Osteocyte (in vitro differentiated cells): ENCODE data around the gene CTRB2. TPM values are rescaled to one million over a fixed set of nuclear protein-coding genes. Genes with fewer than 3 reads are reported as not detected.

Experiments used
- DNase-seq: peaks from one replicate; pipeline ENCODE4 v3.0.0; 2021; ENCODE audit warnings: mixed read lengths; ENCODE audit not compliant: unreplicated experiment; ENCODE audit errors: extremely low spot score
- H3K27ac Mint-ChIP-seq: one replicate; pipeline ENCODE4 v1.8.0; 2021; ENCODE audit warnings: mild to moderate bottlenecking, mixed read lengths; ENCODE audit not compliant: unreplicated experiment
- H3K27me3 Mint-ChIP-seq: one replicate; pipeline ENCODE4 v1.8.0; 2021; ENCODE audit warnings: mixed read lengths; ENCODE audit not compliant: unreplicated experiment
- H3K36me3 Mint-ChIP-seq: one replicate; pipeline ENCODE4 v1.8.0; 2021; ENCODE audit warnings: mixed read lengths; ENCODE audit not compliant: unreplicated experiment
- H3K4me1 Mint-ChIP-seq: one replicate; pipeline ENCODE4 v1.8.0; 2021; ENCODE audit warnings: mixed read lengths; ENCODE audit not compliant: unreplicated experiment
- H3K4me3 Mint-ChIP-seq: one replicate; pipeline ENCODE4 v1.8.0; 2021; ENCODE audit warnings: mild to moderate bottlenecking, moderate library complexity, mixed read lengths; ENCODE audit not compliant: unreplicated experiment
- H3K9me3 Mint-ChIP-seq: one replicate; pipeline ENCODE4 v1.8.0; 2021; ENCODE audit warnings: mixed read lengths; ENCODE audit not compliant: unreplicated experiment
- total RNA-seq: library from RNA; stranded (reverse); gene quantifications from 2 replicates; pipeline ENCODE4 v1.2.1, GENCODE V29; 2021
- TF ChIP-seq, protein P1 (sequence below): fragments of 200-600 bp; sonication (generic); IDR thresholded peaks from 2 replicates; pipeline ENCODE4 v1.5.0; 2021; ENCODE audit warnings: antibody characterized with exemption, mild to moderate bottlenecking, moderate library complexity

CTRB2 gene
- total RNA-seq, 1 donor from 2014 or later, result not detected

DNA sequence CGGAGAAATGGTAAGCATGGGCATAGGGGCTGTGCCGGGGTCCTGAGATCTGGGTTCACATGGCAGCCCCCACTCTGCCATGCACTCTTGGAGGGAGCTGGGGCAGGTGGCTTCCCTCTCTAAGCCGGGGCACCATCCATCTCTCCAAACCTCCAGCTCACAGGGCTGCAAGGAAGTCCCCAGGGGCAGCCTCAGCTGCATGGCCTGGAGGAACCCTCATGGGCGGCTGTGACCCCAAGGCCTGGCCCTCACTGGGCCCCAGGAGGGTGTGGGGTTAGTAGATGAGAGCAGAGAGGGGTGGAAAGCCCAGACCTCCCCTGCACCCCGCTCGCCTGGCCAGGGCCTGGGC is 2.6 kb downstream of the CTRB2 start:
- no peaks in the 10 kb centered on the region for H3K4me1 Mint-ChIP-seq
- no peaks in the 10 kb centered on the region for H3K36me3 Mint-ChIP-seq
- no peaks in the 10 kb centered on the region for H3K9me3 Mint-ChIP-seq
- no peak overlapping the region for H3K4me3 Mint-ChIP-seq
- no peak overlapping the region for H3K27ac Mint-ChIP-seq
- TF ChIP-seq, protein P1, sequence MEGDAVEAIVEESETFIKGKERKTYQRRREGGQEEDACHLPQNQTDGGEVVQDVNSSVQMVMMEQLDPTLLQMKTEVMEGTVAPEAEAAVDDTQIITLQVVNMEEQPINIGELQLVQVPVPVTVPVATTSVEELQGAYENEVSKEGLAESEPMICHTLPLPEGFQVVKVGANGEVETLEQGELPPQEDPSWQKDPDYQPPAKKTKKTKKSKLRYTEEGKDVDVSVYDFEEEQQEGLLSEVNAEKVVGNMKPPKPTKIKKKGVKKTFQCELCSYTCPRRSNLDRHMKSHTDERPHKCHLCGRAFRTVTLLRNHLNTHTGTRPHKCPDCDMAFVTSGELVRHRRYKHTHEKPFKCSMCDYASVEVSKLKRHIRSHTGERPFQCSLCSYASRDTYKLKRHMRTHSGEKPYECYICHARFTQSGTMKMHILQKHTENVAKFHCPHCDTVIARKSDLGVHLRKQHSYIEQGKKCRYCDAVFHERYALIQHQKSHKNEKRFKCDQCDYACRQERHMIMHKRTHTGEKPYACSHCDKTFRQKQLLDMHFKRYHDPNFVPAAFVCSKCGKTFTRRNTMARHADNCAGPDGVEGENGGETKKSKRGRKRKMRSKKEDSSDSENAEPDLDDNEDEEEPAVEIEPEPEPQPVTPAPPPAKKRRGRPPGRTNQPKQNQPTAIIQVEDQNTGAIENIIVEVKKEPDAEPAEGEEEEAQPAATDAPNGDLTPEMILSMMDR, result no peak
- DNase-seq, result no peak
- no peaks in the 10 kb centered on the region for H3K27me3 Mint-ChIP-seq

DNA sequence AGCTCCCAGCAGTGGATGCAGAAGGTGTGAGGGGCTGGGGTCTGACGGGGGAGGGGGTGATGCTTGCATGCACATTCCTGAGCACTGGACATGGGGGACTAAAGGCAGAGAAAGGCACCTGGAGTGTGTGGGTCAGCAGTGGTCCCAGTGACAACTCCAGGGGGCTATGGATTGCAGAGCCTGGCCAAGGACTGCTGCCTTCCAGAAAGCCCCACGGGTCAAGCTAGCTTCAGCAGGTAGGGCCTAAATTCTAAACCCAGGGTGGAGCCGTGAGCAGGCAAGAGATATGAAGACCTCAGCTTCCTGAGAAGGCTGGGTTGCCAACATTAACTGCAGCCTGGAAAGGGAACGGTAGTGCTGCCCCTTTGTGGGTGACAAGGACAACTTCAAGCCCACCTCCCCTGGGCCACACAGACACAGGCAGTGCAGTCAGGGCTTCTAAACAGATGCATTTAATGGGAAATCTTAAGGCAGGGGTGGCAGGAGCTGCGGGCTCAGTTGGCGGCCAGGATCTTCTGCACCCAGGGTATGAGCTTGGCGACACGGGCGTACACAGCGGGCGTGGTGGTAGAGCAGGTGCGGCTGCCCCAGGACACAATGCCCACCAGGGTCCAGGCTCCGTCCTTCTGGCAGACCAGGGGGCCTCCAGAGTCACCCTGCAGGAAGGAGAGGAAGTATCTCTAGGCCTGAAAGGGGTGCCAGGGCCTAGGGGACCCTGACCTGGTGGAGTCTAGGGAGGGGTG is 3.1 kb downstream of the CTRB2 start:
- Mint-ChIP-seq H3K27ac (no peak overlapping the region), H3K27me3 (no peaks in the 10 kb centered on the region), H3K4me3 (no peak overlapping the region)

DNA sequence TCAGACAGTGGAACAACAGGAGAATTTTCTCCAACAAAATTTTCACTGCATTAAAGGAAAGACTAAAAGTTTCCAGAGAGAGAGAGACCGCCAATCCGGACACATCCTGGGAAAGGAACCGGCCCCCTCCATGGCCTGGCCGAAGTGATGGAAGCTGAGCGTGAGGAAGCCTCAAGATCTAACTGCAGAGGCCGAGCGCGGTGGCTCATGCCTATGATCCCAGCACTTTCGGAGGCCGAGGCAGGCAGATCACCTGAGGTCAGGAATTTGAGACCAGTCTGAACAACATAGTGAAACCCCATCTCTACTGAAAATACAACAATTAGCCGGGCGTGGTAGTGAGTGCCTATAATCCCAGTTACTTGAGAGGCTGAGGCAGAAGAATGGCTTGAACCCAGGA is 3.9 kb downstream of the CTRB2 start:
- no peak overlapping the region for H3K27ac Mint-ChIP-seq
- TF ChIP-seq, protein P1, result no peak
- no peaks in the 10 kb centered on the region for H3K36me3 Mint-ChIP-seq
- H3K9me3 Mint-ChIP-seq, result no peaks in the 10 kb centered on the region
- H3K4me1 Mint-ChIP-seq, result no peaks in the 10 kb centered on the region
- H3K4me3 Mint-ChIP-seq, result no peak overlapping the region
- no peak for DNase-seq
- H3K27me3 Mint-ChIP-seq, result peaks cover 1% of the 10 kb centered on the region

More for the DNA sequence above, 3.1 kb downstream of the CTRB2 start:
- Mint-ChIP-seq H3K9me3 (no peaks in the 10 kb centered on the region), H3K36me3 (no peaks in the 10 kb centered on the region), H3K4me1 (no peaks in the 10 kb centered on the region)
- TF ChIP-seq, protein P1, result no peak
- DNase-seq, result no peak

DNA sequence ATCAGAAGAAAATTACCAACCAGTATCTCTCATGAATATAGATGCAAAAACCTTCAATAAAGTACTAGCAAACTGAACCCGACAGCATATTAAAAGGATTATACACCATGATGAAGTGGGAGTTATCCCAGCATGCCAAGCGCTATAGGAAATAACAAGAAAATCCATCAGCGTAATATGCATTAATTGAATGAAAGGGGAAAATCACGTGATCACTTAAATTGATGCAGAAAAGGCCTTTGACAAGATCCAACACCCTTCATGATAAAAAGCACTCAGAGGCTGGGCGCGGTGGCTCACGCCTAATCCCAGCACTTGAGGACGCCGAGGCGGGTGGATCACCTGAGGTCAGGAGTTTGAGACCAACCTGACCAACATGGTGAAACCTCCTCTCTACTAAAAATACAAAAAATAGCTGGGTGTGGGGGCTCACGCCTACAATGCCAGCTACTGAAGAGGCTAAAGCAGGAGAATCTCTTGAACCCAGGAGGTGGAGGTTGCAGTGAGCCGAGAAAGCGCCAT is 4.8 kb downstream of the CTRB2 start:
- no peak overlapping the region for H3K27ac Mint-ChIP-seq
- H3K9me3 Mint-ChIP-seq, result no peaks in the 10 kb centered on the region
- DNase-seq, result no peak
- peaks cover 7% of the 10 kb centered on the region for H3K27me3 Mint-ChIP-seq
- no peak overlapping the region for H3K4me3 Mint-ChIP-seq
- H3K36me3 Mint-ChIP-seq, result no peaks in the 10 kb centered on the region
- TF ChIP-seq, protein P1, result no peak
- no peaks in the 10 kb centered on the region for H3K4me1 Mint-ChIP-seq

DNA sequence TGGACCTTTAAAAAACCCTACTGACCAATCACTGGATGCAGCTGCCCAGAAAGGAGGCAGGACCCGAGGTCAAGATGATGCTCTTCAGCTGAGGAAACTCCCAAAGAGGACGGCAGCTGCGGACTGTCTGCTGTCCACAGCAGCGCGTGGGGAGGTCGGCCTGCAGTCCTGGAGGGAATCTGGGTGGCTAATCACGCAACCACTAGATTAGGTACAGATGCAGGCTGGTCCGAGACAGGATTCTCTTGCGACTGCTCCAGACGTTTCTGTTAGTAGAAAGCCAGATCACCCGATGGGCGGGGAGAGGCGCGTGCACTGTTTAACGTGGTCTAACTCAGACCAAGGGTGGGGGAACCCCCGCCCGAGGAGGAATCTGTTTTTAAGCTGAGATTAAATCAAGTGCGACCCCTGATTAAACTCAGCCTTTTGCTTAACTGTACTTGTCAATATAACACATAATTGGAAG is 8.8 kb downstream of the CTRB2 start:
- Mint-ChIP-seq H3K36me3 (no peaks in the 10 kb centered on the region), H3K27me3 (peaks cover 14% of the 10 kb centered on the region), H3K4me1 (peaks cover 3% of the 10 kb centered on the region), H3K27ac (no peak overlapping the region), H3K9me3 (no peaks in the 10 kb centered on the region), H3K4me3 (no peak overlapping the region)
- DNase-seq, result no peak
- TF ChIP-seq, protein P1, result no peak
